HL-60/S4 (cell line): Measurements from ENCODE around the gene RUFY2.
"Not testable (repeated sequence)": the region's sequence is repeated elsewhere in the genome, so short reads cannot be mapped to it uniquely, and the experiment has no call there.

ENCODE experiments used
- in situ Hi-C: fragments of 300-500 bp; cut with MboI; formaldehyde crosslinking; loops from 2 replicates; pipeline ENCODE4 v1.14.3; 2022; ENCODE audit warnings: low sequenced_read_pairs

The RUFY2 gene, protein sequence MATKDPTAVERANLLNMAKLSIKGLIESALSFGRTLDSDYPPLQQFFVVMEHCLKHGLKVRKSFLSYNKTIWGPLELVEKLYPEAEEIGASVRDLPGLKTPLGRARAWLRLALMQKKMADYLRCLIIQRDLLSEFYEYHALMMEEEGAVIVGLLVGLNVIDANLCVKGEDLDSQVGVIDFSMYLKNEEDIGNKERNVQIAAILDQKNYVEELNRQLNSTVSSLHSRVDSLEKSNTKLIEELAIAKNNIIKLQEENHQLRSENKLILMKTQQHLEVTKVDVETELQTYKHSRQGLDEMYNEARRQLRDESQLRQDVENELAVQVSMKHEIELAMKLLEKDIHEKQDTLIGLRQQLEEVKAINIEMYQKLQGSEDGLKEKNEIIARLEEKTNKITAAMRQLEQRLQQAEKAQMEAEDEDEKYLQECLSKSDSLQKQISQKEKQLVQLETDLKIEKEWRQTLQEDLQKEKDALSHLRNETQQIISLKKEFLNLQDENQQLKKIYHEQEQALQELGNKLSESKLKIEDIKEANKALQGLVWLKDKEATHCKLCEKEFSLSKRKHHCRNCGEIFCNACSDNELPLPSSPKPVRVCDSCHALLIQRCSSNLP

DNA sequence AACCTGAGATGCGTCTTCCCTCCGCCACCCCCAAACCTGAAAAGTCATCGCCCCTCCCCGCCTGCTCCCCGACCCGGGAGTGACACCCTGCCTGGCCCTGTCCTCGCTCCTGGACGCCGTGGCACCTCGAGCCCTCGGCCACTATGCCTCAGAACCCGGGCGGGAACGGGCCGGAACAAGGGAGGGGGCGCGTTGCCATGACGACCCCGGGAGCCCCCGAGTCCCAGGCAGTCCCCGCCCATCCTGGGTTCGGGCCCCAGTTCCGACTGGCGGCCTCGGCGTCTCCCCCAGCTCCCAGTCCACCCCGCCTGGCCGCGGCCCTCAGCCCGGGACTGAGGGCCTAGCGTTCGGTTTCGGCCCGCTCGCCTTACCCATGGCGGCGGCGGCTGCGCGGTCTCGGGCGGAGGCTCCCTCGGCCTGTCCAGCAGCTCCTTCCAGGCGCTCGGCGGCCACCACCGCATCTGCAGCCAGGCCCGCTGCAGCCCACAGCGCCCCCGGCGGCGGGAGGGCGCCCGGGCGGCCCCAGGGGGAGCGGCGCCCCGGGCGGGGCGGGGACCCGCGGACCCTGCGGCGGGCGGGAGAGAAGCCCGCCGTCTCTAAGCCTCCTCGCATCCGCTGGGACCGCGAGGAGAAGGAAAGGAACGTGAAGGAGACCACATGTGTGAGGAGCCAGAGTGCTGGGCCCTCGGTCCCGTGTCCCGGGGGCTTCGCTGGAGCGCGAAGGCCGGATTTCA lies at the start of gene RUFY2:
Gene RUFY2, minus strand, starts transcription at position 463 of the 734 bp plus-strand sequence. Its CDS starts 88 bp downstream, at position 375.
- in situ Hi-C loops = no loop called here

DNA sequence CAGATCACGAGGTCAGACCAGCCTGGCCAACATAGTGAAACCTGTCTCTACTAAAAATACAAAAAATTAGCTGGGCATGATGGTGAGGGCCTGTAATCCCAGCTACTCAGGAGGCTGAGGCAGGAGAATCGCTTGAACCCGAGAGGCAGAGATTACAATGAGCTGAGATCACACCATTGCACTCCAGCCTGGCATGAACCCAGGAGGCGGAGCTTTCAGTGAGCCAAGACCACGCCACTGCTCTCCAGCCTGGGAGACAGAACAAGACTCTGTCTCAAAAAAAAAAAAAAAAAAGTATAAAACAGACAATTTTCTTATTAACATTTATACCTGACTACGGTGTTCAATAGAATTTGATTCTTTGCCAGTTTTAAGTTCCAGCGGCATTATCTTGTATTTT lies 42.6 kb upstream of the RUFY2 start:
- in situ Hi-C loops = not testable (repeated sequence)

DNA sequence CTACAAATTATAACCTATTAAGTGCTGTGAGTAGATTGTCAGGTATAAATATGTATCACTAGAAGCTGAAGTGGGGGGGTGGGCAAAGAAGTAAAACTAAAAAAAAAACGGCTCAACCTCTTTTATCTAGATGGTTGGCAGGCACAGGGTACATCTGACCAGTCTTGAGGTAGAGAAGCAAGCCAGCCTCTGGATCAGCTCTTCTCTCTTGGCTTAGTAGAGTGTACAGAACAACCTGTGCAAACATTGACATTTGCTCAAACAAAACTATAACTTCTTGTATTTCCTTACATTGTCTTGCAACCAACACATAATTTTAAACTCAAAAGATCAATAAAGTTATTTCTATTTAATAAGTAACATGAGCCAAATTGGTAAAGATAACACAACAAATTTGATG lies 39.1 kb upstream of the RUFY2 start:
- in situ Hi-C loops = no loop called here

DNA sequence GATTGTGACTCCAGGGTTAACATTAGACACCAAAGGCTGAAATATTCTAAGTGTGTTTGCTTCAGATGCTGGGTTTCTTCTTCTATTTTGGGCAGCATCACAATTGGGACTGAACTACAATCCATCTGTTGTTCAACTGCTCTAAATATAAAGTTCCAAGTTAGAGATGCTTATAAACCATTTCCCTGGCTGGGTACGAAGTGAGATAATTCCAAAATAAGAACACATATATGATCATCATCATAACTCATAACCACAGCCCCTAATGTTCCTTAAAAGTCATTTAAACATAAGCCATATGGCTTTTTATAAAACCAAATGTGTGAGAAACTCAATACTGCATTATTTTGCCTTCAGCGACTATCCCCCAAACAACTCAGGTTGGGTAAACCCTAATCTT lies 35.9 kb upstream of the RUFY2 start:
- in situ Hi-C loops = no loop called here

DNA sequence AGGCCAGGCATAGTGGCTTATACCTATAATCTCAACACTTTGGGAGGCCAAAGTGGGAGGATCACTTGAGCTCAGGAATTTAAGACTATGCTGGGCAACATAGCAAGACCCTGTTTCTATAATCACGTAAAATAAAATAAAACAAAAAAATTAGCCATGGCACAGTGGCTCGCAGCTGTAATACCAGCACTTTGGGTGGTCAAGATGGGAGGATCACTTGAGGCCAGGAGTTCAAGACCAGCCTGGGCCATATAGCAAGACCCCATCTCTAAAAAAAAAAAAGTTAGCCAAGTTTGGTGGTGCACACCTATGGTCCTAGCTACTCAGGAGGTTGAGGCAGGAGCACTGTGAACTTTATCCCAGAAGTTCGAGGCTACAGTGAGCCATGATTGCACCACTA lies 33.8 kb upstream of the RUFY2 start:
- in situ Hi-C loops = no loop called here

DNA sequence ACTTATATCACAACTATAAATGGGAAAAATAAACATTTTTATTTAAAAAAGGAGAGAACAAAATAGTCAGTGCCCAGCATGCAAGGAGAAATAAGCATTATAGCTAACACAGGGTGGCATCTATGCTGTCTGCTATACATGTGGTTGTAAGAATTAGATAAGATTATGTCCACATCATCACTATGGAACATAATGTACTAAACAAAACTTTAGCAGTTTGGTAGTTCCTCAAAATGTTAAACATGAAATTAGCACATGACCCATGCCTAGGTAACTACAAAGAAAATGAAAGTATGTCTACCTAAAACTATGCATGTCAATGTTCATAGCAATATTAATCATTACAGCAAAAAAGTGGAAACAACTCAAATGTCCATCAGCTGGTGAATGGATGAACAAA lies 28.7 kb upstream of the RUFY2 start:
- in situ Hi-C loops = no loop called here

DNA sequence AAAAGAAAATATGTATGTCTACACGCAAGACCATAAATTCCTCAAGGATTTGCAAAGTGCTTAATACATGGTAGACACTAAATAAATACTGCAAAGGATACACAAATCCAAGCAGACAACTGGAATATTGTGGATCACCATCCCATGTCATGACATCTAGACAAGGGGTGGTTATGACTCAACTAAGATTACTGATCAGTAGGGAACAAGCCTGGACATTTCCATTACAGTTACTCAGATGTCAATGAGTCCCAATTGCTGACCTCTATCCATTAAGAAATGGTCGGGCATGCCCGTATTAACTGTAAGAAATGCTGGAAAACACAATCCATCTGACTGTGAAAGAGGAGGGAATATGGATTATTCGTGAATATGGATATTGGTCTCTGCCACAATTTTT lies 27.6 kb upstream of the RUFY2 start:
- in situ Hi-C loops = no loop called here

DNA sequence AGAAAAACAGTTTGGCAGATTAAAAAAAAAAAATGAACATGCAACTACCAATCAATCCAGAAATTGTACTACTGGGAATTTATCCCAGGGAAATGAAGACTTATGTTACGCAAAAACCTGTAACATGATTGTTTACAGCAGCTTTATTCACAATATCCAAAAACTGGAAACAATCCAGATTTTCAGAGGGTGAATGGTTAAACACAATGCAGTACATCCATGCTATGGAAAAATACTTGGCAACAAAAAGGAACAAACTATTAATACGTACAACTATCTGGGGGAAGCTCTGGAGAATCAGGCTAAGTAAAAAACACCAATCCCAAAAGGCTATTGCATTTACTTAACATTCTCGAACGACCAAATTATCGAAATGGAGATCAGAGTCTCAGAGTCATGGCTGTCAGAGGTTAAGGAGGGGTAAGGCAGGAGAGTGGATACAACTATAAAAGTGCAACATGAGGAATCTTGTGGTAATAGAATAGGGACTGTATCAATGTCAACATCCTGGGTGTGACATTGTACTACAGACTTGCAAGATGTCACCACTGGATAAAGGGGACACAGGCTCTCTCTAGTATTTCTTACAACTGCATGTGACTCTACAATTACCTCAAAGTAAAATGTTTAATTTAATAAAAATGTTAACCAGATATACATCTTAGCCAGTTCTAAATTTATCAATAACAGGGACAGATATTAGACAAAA lies 21.5 kb upstream of the RUFY2 start:
- in situ Hi-C loops = no loop called here

DNA sequence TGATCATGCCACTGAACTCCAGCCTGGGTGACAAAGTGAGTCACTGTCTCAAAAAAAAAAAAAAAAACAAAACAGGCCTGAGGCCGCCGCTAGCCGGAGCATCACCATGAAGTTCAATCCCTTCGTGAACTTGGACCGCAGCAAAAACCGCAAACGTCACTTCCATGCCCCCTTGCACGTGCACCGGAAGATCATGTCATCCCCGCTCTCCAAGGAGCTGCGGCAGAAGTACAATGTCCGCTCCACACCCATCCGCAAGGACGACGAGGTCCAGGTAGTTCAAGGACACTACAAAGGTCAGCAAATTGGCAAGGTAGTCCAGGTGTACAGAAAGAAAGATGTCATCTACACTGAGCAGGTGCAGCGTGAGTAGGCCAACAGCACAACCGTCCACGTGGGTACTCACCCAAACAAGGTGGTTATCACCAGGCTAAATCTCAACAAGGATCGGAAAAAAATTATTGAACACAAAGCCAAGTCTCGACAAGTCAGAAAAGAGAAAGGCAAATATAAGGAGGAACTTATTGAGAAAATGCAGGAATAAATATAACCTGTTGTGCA lies 17.5 kb upstream of the RUFY2 start:
- in situ Hi-C loops = no loop called here

DNA sequence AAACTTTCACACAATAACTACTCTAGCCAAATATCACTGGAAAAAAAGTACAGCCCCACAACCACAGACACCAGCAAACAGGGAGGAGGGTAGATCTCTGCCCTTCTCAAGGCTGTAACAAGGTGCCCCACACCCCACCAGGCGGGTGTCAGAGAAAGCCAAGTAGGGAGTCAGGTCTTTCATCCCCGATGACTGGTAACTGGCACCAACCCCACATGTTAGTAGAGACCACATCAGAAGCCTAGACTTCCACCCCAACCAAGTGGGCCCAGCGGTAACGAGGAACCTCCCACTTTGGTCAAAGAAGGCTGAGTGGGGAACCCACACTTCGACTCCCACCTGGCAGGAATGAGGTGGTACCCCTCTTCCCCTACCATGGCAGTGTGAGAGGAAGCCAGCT lies 16.4 kb upstream of the RUFY2 start:
- in situ Hi-C loops = no loop called here

DNA sequence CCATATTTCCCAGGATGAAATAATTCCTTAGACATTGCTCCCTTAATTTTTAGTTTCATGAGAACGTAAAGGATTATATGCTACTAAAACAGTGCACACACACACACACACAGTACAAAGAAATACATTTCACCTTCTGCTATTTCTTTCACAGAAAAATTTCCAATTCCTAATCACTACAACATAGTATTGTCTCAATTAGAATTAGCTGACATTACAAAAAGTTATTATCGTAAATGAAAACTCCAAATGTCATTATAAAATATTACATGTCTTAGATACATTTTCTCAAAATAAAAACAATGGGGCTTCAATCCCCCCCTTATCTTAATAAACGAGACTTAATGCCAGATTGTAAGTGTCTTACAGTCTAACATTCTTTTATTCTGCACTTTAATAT lies 12.3 kb upstream of the RUFY2 start:
- in situ Hi-C loops = no loop called here

DNA sequence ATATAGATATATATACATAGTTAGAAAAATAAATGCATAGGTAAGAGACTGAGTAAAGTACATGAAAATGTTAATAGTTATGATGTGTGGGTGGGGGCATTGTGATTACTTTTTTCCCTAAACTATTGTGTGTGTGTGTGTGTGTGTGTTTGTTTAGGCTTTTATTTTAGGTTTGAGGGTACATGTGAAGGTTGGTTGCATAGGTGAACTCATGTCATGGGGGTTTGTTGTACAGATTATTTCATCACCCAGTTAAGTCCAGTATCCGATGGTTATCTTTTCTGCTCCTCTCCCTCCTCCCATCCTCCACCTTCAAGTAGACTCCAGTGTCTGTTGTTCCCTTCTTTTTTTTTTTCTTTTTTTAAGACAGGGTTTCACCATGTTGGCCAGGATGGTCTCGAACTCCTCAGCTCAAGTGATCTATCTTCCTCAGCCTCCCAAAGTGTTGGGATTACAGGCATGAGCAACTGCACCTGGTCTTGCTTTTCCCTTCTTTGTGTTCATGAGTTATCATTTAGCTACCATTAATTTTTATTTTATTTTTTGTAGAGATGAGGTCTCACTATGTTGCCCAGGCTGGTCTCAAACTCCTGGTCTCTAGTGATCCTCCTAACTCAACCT lies 1.9 kb upstream of the RUFY2 start:
- in situ Hi-C loops = no loop called here

DNA sequence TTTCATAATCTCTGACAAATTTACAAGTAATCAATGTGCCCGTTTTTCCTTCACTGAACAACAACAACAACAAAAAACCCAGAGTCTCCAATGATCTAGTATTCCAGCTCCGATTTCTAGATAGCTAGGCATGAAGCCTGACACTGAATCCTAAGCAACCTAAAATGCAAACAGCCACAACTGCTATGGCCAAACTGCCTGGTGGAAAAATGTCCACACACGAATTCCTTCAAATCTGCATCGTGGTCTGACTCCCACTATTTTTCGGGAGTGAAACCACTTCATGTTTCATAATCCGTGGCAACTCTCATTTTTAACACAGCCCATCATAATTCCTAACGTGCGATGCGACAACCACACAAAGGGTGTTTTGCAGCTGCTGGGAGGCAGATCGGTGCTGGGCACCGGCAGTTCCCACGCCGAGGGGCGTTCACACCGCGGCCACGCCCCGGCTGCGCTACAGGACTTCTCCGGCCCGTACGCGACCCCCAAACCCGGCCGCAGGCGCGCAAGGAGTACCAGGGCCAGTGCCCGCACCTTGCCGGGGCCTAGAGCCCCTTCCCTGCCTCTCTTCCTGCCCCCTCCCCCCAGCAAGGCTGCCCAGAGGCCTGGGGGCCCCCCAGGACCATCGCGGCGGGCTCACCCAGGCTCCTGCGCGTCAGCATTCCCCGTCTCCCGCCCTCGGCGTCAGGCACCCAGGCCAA lies 814 bp downstream of the RUFY2 start:
- in situ Hi-C loops = no loop called here

DNA sequence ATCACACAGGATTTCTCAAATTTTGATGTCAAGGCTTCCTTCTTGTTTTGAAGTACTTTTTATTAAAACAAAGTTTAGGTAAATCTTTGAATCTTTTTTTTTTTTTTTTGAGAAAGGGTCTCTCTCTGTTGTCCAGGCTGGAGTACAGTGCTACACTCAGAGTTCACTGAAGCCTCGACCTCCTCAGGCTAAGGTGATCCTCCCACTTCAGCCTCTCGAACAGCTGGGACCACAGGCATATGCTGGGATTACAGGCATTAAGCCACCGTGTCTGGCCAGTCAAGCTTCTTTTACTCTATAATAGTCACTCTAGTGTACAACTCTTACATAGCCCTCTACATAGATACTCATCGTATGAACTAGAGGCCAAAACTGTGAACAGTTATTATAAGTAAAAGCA lies 3.4 kb downstream of the RUFY2 start:
- in situ Hi-C loops = no loop called here

DNA sequence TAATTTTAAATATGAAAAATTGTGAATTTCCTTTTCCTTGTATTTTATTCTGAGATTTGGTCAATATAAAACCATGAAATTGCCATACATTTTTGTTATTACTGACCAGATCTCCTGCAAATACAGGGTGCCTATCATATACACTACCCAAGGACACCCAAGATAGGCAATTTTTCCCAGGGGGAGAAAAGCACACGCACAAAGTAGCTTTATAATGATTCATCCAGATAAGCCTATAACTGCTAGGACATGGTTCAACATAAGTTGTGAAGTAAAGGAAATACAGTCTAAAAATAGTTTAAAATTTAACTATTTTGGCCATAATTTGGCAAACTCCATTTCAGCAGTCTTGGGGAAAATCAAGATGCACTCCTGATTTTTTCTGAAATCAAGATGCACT lies 4.8 kb downstream of the RUFY2 start:
- in situ Hi-C loops = no loop called here

DNA sequence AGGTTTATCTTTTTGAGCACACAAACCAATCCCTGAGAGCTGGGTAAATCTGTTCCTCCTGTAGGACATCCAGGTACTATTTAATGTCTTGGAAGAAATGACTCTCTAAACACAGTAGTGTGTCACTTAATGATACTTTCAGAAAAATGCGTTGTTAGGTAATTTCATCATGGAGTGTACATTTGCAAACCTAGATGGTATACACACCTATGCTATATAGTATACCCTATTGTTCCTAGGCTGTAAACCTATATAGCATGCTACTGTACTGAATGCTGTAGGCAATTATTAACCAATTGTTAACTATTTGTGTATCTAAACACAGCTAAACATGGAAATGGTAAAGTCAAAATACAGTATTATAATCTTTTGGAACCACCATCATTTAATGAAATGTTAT lies 10.1 kb downstream of the RUFY2 start:
- in situ Hi-C loops = no loop called here

DNA sequence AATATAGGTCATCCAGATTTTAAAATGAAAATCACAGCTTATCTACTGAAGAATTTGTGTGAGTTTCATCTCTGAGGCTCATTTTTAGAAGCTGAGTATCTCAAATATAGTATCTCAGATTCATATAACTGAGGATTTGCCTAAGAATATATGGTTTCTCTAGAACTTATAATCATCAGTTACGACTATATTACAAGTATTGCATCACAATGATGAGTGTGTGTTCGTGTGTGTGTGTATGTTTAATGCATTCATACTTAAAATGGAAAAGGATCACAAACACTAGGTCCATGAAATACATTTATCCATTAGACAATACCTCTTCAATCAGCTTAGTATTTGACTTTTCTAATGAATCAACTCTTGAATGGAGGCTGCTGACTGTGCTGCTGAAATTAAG lies 21.3 kb downstream of the RUFY2 start:
- in situ Hi-C loops = no loop called here

DNA sequence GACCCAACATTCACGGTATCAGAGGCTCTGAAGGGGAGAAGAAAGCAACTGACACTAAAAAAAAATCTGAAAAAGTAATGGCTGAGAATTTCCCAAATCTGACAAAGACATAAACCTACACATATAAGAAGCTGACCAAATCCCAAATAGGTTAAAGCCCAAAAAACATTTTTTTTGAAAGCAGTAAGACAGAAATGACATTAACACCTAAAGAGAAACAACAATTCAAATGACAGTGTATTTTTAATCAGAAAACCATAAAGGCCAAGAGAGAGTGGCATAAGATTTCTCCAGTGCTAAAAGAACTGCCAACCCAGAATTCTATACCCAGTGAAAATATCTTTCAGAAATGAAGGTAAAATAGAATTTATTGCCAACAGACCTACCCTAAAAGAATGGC lies 35.5 kb downstream of the RUFY2 start:
- in situ Hi-C loops = no loop called here

DNA sequence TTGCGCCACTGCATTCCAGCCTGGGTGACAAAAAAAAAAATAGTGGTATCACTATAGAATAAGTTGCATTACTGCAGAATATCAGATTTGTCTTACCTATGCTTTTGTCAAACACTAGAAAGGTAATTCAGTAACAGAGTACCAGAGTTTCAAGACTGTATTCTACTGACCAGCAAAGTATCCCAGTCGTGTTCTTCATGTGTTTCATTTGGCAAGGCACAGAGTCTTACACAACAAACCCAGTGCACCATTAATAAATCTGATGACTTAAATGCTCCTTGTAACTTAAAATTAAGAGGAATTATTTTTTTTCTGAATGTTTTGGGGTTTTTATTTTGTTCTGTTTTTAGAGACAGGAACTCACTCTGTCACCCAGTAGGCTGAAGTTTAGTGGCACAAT lies 40.0 kb downstream of the RUFY2 start:
- in situ Hi-C loops = no loop called here

DNA sequence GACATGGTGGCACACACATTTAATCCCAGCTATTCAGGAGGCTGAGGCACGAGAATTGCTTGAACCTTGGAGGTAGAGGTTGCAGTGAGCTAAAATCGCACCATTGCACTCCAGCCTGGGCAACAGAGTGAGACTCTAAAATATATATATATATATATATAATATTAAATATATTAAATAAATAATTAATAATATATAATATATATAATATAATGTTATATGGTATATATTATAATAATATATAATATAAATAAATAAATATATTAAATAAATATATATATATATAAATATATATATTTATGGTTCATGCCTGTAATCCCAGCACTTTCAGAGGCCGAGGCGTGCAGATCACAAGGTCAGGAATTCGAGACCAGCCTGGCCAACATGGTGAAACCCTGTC lies 40.5 kb downstream of the RUFY2 start:
- in situ Hi-C loops = no loop called here
